Upper lobe of right lung (tissue), 1 donor: Measurements from ENCODE around the gene CREM. TPM values are rescaled to one million over a fixed set of nuclear protein-coding genes. Genes with fewer than 3 reads are reported as not detected.
"Not testable (repeated sequence)": the region's sequence is repeated elsewhere in the genome, so short reads cannot be mapped to it uniquely, and the experiment has no call there.

Experiments
- ATAC-seq: fragments of 200-7000 bp; cut with Tn5 transposase; one replicate; pipeline ENCODE4 v1.9.1; 2020; ENCODE audit warnings: mild to moderate bottlenecking, moderate library complexity
- DNase-seq: peaks from one replicate; pipeline ENCODE4 v3.0.0-alpha.2; 2020
- H3K27ac ChIP-seq: fragments of 200-600 bp; one replicate; pipeline ENCODE4 v1.8.0; 2022
- H3K27me3 ChIP-seq: fragments of 200-600 bp; one replicate; pipeline ENCODE4 v1.8.0; 2022; ENCODE audit warnings: mild to moderate bottlenecking
- H3K36me3 ChIP-seq: fragments of 200-600 bp; one replicate; pipeline ENCODE4 v1.8.0; 2022
- H3K4me1 ChIP-seq: fragments of 200-600 bp; one replicate; pipeline ENCODE4 v1.8.0; 2022
- H3K4me3 ChIP-seq: fragments of 200-600 bp; one replicate; pipeline ENCODE4 v1.8.0; 2022; ENCODE audit warnings: mild to moderate bottlenecking
- H3K9me3 ChIP-seq: fragments of 200-600 bp; one replicate; pipeline ENCODE4 v1.8.0; 2022
- CTCF ChIP-seq: fragments of 200-600 bp; IDR thresholded peaks from one replicate; pipeline ENCODE4 v1.8.0; 2022; ENCODE audit warnings: antibody characterized with exemption
- intact Hi-C: fragments of 100-400 bp; cut with DNase I; formaldehyde crosslinking; loops from one replicate; pipeline ENCODE4 v1.11.0; 2022
- total RNA-seq: library from RNA; stranded (reverse); fragmentation: NEBNext Ultra II Directional; extraction: Animal tissue kit (Norgen Biotek cat#: 25700); gene quantifications from one replicate; pipeline ENCODE4 v1.2.1, GENCODE V29; 2021
- donor health status: DM: no; HTN: yes; CAD: no; lungs with severe emphysema.

The CREM gene
- total RNA-seq, 1 donor from 2014 or later: 24.3 TPM

GRCh38 chr10:35216303-35216905, 89.8 kb downstream of the CREM start:
- Histone ChIP-seq H3K27me3 (no peaks in the 10 kb centered on the region), H3K4me1 (peaks cover 22% of the 10 kb centered on the region), H3K4me3 (no peak overlapping the region), H3K36me3 (no peaks in the 10 kb centered on the region), H3K27ac (no peak overlapping the region), H3K9me3 (no peaks in the 10 kb centered on the region)
- DNase-seq (no peak), ATAC-seq (peak; percentile 74)
- TF ChIP-seq CTCF: no peak
- intact Hi-C loops: loop anchor here (5.0 kb wide), 1 partner anchor 94 kb away; no protein-coding TSS in a partner anchor

GRCh38 chr10:35216956-35217355, 90.3 kb downstream of the CREM start:
- not testable (repeated sequence) for ATAC-seq, H3K9me3 ChIP-seq, H3K27me3 ChIP-seq, H3K27ac ChIP-seq, H3K4me3 ChIP-seq, DNase-seq, H3K36me3 ChIP-seq
- intact Hi-C loops: loop anchor here (5.0 kb wide), 1 partner anchor 95 kb away; no protein-coding TSS in a partner anchor
- H3K4me1 ChIP-seq: peaks cover 22% of the 10 kb centered on the region

GRCh38 chr10:35217455-35217854, 90.8 kb downstream of the CREM start:
- H3K27ac ChIP-seq: peak overlapping the region; percentile 44
- intact Hi-C loops: loop anchor here (5.0 kb wide), 1 partner anchor 95 kb away; no protein-coding TSS in a partner anchor
- no peaks in the 10 kb centered on the region for H3K36me3 ChIP-seq
- no peaks in the 10 kb centered on the region for H3K9me3 ChIP-seq
- ATAC-seq (peak; percentile 67), DNase-seq (no peak)
- H3K4me1 ChIP-seq: peaks cover 22% of the 10 kb centered on the region
- H3K4me3 ChIP-seq: no peak overlapping the region
- no peak for TF ChIP-seq CTCF
- no peaks in the 10 kb centered on the region for H3K27me3 ChIP-seq

GRCh38 chr10:35218339-35218955, 91.8 kb downstream of the CREM start:
- DNase-seq: peak; percentile 76
- ATAC-seq: peak; percentile 91
- intact Hi-C loops: loop anchor here (5.0 kb wide), 1 partner anchor 96 kb away; no protein-coding TSS in a partner anchor
- Histone ChIP-seq H3K4me1 (peaks cover 22% of the 10 kb centered on the region), H3K4me3 (no peak overlapping the region), H3K27me3 (no peaks in the 10 kb centered on the region), H3K27ac (peak overlapping the region; percentile 44), H3K9me3 (no peaks in the 10 kb centered on the region), H3K36me3 (no peaks in the 10 kb centered on the region)
- peak; percentile 81 for TF ChIP-seq CTCF

GRCh38 chr10:35219292-35219691, 92.6 kb downstream of the CREM start:
- H3K36me3 ChIP-seq: no peaks in the 10 kb centered on the region
- ATAC-seq: no peak
- H3K9me3 ChIP-seq: no peaks in the 10 kb centered on the region
- DNase-seq: no peak
- intact Hi-C loops: loop anchor here (5.0 kb wide), 1 partner anchor 97 kb away; no protein-coding TSS in a partner anchor
- no peaks in the 10 kb centered on the region for H3K27me3 ChIP-seq
- no peak for TF ChIP-seq CTCF
- H3K27ac ChIP-seq: no peak overlapping the region
- H3K4me1 ChIP-seq: peaks cover 22% of the 10 kb centered on the region
- H3K4me3 ChIP-seq: no peak overlapping the region
